HepG2 (cell line): ENCODE results near the gene BSN. TPM values are rescaled to one million over a fixed set of nuclear protein-coding genes. Genes with fewer than 3 reads are reported as not detected.

Source experiments
- AHR ChIP-seq: IDR thresholded peaks from 2 replicates; pipeline ENCODE4 v1.6.1; 2018; ENCODE audit warnings: missing genetic modification reagents, missing compliant biosample characterization
- BHLHE40 ChIP-seq: IDR thresholded peaks from 2 replicates; pipeline ENCODE4 v1.6.1; 2011; ENCODE audit warnings: low read length, improper control_type of control experiment
- HDAC1 ChIP-seq: sonication (generic); formaldehyde crosslinking; IDR thresholded peaks from 2 replicates; pipeline ENCODE4 v1.5.1; 2020; ENCODE audit warnings: mild to moderate bottlenecking, missing genetic modification reagents
- MZF1 ChIP-seq: sonication (generic); formaldehyde crosslinking; IDR thresholded peaks from 2 replicates; pipeline ENCODE4 v1.8.1; 2023; ENCODE audit warnings: mild to moderate bottlenecking, missing genetic modification reagents, borderline replicate concordance
- PHF5A ChIP-seq: IDR thresholded peaks from one replicate; pipeline ENCODE4 v1.6.1; 2018; ENCODE audit warnings: low read depth, missing genetic modification reagents; ENCODE audit not compliant: unreplicated experiment
- SMAD3 ChIP-seq: sonication (generic); formaldehyde crosslinking; IDR thresholded peaks from 2 replicates; pipeline ENCODE4 v1.4.0; 2020; ENCODE audit warnings: missing genetic modification reagents
- SOX6 ChIP-seq, 2 experiments: fragments of 450-650 bp in 1 of 2; sonication (generic) in 1 of 2; formaldehyde crosslinking in 1 of 2; IDR thresholded peaks; 2 replicates each; pipeline versions ENCODE4 v1.4.0 to v1.6.1; 2017 to 2020; ENCODE audit warnings: antibody characterized with exemption in 1 of 2, mild to moderate bottlenecking in 1 of 2, missing genetic modification reagents in 1 of 2
- TBX2 ChIP-seq: sonication (generic); formaldehyde crosslinking; IDR thresholded peaks from 2 replicates; pipeline ENCODE4 v1.5.0; 2020; ENCODE audit warnings: missing genetic modification reagents, mild to moderate bottlenecking, borderline replicate concordance
- U2AF1 ChIP-seq: fragments of 200-400 bp; formaldehyde crosslinking; optimal IDR thresholded peaks from 2 replicates; pipeline ENCODE3; 2017; ENCODE audit warnings: mild to moderate bottlenecking, low read depth, low read length
- ZFX ChIP-seq: sonication (generic); formaldehyde crosslinking; IDR thresholded peaks from 2 replicates; pipeline ENCODE4 v1.4.0; 2020; ENCODE audit warnings: mild to moderate bottlenecking, low read depth, missing genetic modification reagents, moderate library complexity
- ZMYM4 ChIP-seq: sonication (generic); formaldehyde crosslinking; IDR thresholded peaks from 2 replicates; pipeline ENCODE4 v1.8.1; 2023; ENCODE audit warnings: mild to moderate bottlenecking, missing genetic modification reagents
- ZNF256 ChIP-seq: sonication (generic); formaldehyde crosslinking; conservative IDR thresholded peaks from 2 replicates; pipeline ENCODE4 v1.4.0; 2020; ENCODE audit warnings: missing genetic modification reagents
- ZNF558 ChIP-seq: sonication (generic); formaldehyde crosslinking; IDR thresholded peaks from 2 replicates; pipeline ENCODE4 v1.9.0; 2022; ENCODE audit warnings: mild to moderate bottlenecking, missing genetic modification reagents, borderline replicate concordance
- ZNF660 ChIP-seq: sonication (generic); formaldehyde crosslinking; IDR thresholded peaks from 2 replicates; pipeline ENCODE4 v1.5.1; 2020; ENCODE audit warnings: mild to moderate bottlenecking, low read depth, missing genetic modification reagents, borderline replicate concordance
- polyA plus RNA-seq, 8 experiments: library from polyadenylated mRNA; depleted of rRNA in 3 of 8; stranded (reverse) in 7 of 8; unstranded in 1 of 8; fragments of >200 nt; fragmentation: Illumina TruSeq in 4 of 8; extraction: Trizol in 4 of 8; gene quantifications; 2 replicates each; pipeline versions ENCODE4 v1.2.1 to v1.2.3, GENCODE V29; 2011 to 2016; ENCODE audit warnings: low read depth in 4 of 8, missing spikeins in 1 of 8, mixed read lengths in 1 of 8; ENCODE audit not compliant: insufficient read depth in 1 of 8
- total RNA-seq, 5 experiments: library from RNA; depleted of rRNA; stranded (reverse); fragments of >200 nt; fragmentation: Illumina TruSeq; extraction: Trizol; gene quantifications; 2 replicates each; pipeline ENCODE4 v1.2.3, GENCODE V29; 2016; ENCODE audit warnings: low read depth in 1 of 5
- TF ChIP-seq, protein P1 (sequence below): sonication (generic); formaldehyde crosslinking; IDR thresholded peaks from 2 replicates; pipeline ENCODE4 v1.4.0; 2020; ENCODE audit warnings: missing genetic modification reagents, borderline replicate concordance
- TF ChIP-seq, protein P2 (sequence below): IDR thresholded peaks from 2 replicates; pipeline ENCODE4 v1.6.1; 2016; ENCODE audit warnings: control low read depth
- TF ChIP-seq, protein P3 (sequence below): fragments of 450-650 bp; IDR thresholded peaks from 2 replicates; pipeline ENCODE4 v1.6.1; 2017; ENCODE audit warnings: mild to moderate bottlenecking
- TF ChIP-seq, protein P4 (sequence below): sonication (generic); formaldehyde crosslinking; IDR thresholded peaks from 2 replicates; pipeline ENCODE4 v1.8.1; 2023; ENCODE audit warnings: mild to moderate bottlenecking, inconsistent platforms, moderate library complexity, missing genetic modification reagents, borderline replicate concordance

BSN gene
- total and polyA plus RNA-seq, 2 of the 13 experiments (the other 11 are each of a cell fraction or from before 2014, with no cell fraction given), result 0.42 to 0.86 TPM

DNA sequence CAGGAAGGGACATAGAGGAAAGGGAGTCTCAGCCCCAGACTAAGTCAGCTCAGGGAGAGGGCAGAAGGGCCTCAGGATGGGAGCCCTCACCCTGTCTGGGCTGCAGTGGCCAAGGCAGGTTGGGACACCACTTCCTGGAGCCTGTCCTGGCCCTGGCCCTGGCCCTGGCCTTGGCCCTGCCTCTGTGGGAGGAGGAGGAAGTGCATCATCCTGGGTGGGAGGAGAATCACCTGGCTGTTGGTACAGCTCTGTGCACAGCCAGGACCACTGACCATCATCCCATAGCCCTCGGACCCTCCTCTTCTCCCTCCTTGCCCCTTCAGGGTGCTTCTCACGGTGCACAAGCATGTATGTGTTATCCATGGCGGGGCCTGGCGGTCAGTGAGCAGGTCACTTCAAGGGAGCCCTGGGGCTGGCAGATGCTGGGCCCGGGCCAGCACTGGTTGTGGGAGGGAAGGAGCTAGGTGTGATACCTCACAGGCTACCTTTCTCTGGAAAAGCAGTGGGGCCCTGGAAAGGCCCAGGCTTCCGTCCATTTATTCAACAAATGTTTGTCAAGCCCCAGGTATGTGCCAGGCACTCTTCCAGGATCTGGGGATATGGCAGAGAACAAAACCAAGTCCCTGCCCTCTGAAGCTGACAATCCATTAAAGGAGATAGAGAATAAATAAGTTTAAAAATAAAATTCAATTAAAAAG lies 111.7 kb downstream of the BSN start (continued):
- TF ChIP-seq, protein P1, sequence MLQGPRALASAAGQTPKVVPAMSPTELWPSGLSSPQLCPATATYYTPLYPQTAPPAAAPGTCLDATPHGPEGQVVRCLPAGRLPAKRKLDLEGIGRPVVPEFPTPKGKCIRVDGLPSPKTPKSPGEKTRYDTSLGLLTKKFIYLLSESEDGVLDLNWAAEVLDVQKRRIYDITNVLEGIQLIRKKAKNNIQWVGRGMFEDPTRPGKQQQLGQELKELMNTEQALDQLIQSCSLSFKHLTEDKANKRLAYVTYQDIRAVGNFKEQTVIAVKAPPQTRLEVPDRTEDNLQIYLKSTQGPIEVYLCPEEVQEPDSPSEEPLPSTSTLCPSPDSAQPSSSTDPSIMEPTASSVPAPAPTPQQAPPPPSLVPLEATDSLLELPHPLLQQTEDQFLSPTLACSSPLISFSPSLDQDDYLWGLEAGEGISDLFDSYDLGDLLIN (CRISPR knock-in tag), result no peak
- TF ChIP-seq TBX2 (CRISPR knock-in tag), result peak; percentile 50; the same call in 1 of the 2 replicates
- TF ChIP-seq, protein P2, sequence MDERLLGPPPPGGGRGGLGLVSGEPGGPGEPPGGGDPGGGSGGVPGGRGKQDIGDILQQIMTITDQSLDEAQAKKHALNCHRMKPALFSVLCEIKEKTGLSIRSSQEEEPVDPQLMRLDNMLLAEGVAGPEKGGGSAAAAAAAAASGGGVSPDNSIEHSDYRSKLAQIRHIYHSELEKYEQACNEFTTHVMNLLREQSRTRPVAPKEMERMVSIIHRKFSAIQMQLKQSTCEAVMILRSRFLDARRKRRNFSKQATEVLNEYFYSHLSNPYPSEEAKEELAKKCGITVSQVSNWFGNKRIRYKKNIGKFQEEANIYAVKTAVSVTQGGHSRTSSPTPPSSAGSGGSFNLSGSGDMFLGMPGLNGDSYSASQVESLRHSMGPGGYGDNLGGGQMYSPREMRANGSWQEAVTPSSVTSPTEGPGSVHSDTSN (CRISPR knock-in tag), result no peak
- TF ChIP-seq BHLHE40, result no peak
- TF ChIP-seq SMAD3 (CRISPR knock-in tag), result no peak
- TF ChIP-seq ZNF660 (CRISPR knock-in tag), result no peak
- no peak for TF ChIP-seq U2AF1
- no peak for TF ChIP-seq AHR (CRISPR knock-in tag)
- TF ChIP-seq SOX6 (IDR thresholded peaks at IDR 0.05), result no peak
- no peak for TF ChIP-seq SOX6 (CRISPR knock-in tag; IDR thresholded peaks at IDR 0.05)
- TF ChIP-seq PHF5A (CRISPR knock-in tag), result peak; percentile 13
- TF ChIP-seq ZMYM4 (CRISPR knock-in tag), result peak; percentile 43; the same call in 1 of the 2 replicates
- no peak for TF ChIP-seq HDAC1 (CRISPR knock-in tag)
- TF ChIP-seq, protein P3, sequence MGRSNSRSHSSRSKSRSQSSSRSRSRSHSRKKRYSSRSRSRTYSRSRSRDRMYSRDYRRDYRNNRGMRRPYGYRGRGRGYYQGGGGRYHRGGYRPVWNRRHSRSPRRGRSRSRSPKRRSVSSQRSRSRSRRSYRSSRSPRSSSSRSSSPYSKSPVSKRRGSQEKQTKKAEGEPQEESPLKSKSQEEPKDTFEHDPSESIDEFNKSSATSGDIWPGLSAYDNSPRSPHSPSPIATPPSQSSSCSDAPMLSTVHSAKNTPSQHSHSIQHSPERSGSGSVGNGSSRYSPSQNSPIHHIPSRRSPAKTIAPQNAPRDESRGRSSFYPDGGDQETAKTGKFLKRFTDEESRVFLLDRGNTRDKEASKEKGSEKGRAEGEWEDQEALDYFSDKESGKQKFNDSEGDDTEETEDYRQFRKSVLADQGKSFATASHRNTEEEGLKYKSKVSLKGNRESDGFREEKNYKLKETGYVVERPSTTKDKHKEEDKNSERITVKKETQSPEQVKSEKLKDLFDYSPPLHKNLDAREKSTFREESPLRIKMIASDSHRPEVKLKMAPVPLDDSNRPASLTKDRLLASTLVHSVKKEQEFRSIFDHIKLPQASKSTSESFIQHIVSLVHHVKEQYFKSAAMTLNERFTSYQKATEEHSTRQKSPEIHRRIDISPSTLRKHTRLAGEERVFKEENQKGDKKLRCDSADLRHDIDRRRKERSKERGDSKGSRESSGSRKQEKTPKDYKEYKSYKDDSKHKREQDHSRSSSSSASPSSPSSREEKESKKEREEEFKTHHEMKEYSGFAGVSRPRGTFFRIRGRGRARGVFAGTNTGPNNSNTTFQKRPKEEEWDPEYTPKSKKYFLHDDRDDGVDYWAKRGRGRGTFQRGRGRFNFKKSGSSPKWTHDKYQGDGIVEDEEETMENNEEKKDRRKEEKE, result no peak
- TF ChIP-seq ZNF256 (CRISPR knock-in tag), result no peak
- TF ChIP-seq, protein P4, sequence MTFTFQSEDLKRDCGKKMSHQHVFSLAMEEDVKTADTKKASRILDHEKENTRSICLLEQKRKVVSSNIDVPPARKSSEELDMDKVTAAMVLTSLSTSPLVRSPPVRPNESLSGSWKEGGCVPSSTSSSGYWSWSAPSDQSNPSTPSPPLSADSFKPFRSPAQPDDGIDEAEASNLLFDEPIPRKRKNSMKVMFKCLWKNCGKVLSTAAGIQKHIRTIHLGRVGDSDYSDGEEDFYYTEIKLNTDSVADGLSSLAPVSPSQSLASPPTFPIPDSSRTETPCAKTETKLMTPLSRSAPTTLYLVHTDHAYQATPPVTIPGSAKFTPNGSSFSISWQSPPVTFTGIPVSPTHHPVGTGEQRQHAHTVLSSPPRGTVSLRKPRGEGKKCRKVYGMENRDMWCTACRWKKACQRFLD (CRISPR knock-in tag), result no peak
- no peak for TF ChIP-seq ZNF558
- peak; percentile 66 for TF ChIP-seq ZFX (CRISPR knock-in tag)
- 0 out of 2 replicates have a peak, but pooled peaks have one; percentile 28 for TF ChIP-seq MZF1
